HepG2 (cell line): Measurements from ENCODE around the gene IMPDH2. TPM values are rescaled to one million over a fixed set of nuclear protein-coding genes. Genes with fewer than 3 reads are reported as not detected.

Source experiments
- AGO2 ChIP-seq: fragments of 200-400 bp; formaldehyde crosslinking; optimal IDR thresholded peaks from 2 replicates; pipeline ENCODE3; 2017; ENCODE audit warnings: mild to moderate bottlenecking, low read depth, low read length, moderate library complexity
- BATF2 ChIP-seq: sonication (generic); formaldehyde crosslinking; IDR thresholded peaks from 2 replicates; pipeline ENCODE4 v1.8.0; 2022; ENCODE audit warnings: mild to moderate bottlenecking, missing genetic modification reagents, moderate library complexity
- CREM ChIP-seq, 2 experiments: sonication (generic) in 1 of 2; formaldehyde crosslinking in 1 of 2; IDR thresholded peaks; 2 replicates each; pipeline versions ENCODE4 v1.4.0 to v1.6.1; 2016 to 2020; ENCODE audit warnings: antibody characterized with exemption in 1 of 2, mild to moderate bottlenecking in 1 of 2, missing genetic modification reagents in 1 of 2
- EEA1 ChIP-seq: sonication (generic); formaldehyde crosslinking; IDR thresholded peaks from 2 replicates; pipeline ENCODE4 v1.5.1; 2020; ENCODE audit warnings: mild to moderate bottlenecking, missing genetic modification reagents, borderline replicate concordance
- EZH2 ChIP-seq: conservative IDR thresholded peaks from 2 replicates; pipeline ENCODE4 v1.6.1; 2012; ENCODE audit warnings: mild to moderate bottlenecking, low read depth, low read length, moderate library complexity
- HNRNPH1 ChIP-seq: fragments of 200-400 bp; formaldehyde crosslinking; optimal IDR thresholded peaks from 2 replicates; pipeline ENCODE3; 2017; ENCODE audit warnings: mild to moderate bottlenecking, low read depth, low read length
- IRF2 ChIP-seq: IDR thresholded peaks from 2 replicates; pipeline ENCODE4 v1.6.1; 2018; ENCODE audit warnings: missing genetic modification reagents, missing compliant biosample characterization
- JUN ChIP-seq: sonication (generic); formaldehyde crosslinking; IDR thresholded peaks from 2 replicates; pipeline ENCODE4 v1.4.0; 2020; ENCODE audit warnings: mild to moderate bottlenecking, missing genetic modification reagents
- KAT7 ChIP-seq: IDR thresholded peaks from 2 replicates; pipeline ENCODE4 v1.6.1; 2018; ENCODE audit warnings: borderline replicate concordance, missing compliant biosample characterization
- MIER2 ChIP-seq: IDR thresholded peaks from 2 replicates; pipeline ENCODE4 v1.6.1; 2016; ENCODE audit warnings: missing biosample characterization, missing genetic modification reagents
- MTA1 ChIP-seq: sonication (generic); formaldehyde crosslinking; IDR thresholded peaks from 2 replicates; pipeline ENCODE4 v1.4.0; 2020; ENCODE audit warnings: missing genetic modification reagents, mild to moderate bottlenecking, borderline replicate concordance
- NONO ChIP-seq, 2 experiments: fragments of 450-650 bp in 1 of 2; sonication (generic) in 1 of 2; formaldehyde crosslinking in 1 of 2; IDR thresholded peaks in 1 of 2; conservative IDR thresholded peaks in 1 of 2; 2 replicates each; pipeline versions ENCODE4 v1.6.1 to v1.8.0; 2017 to 2022; ENCODE audit warnings: mild to moderate bottlenecking in 1 of 2, missing genetic modification reagents in 1 of 2, moderate library complexity in 1 of 2
- SRSF1 ChIP-seq: fragments of 200-400 bp; formaldehyde crosslinking; optimal IDR thresholded peaks from 2 replicates; pipeline ENCODE3; 2017; ENCODE audit warnings: mild to moderate bottlenecking, low read depth, low read length, moderate library complexity
- SRSF4 ChIP-seq: fragments of 200-400 bp; formaldehyde crosslinking; IDR thresholded peaks from one replicate; pipeline ENCODE4 v1.6.1; 2018; ENCODE audit warnings: mild to moderate bottlenecking, low read depth, low read length, moderate library complexity; ENCODE audit not compliant: poor library complexity, severe bottlenecking
- TGIF2 ChIP-seq: IDR thresholded peaks from 2 replicates; pipeline ENCODE4 v1.6.1; 2016; ENCODE audit warnings: control low read depth, missing compliant biosample characterization
- WIZ ChIP-seq: sonication (generic); formaldehyde crosslinking; IDR thresholded peaks from 2 replicates; pipeline ENCODE4 v1.5.1; 2020; ENCODE audit warnings: mild to moderate bottlenecking, missing genetic modification reagents
- ZMAT3 ChIP-seq: sonication (generic); formaldehyde crosslinking; conservative IDR thresholded peaks from 2 replicates; pipeline ENCODE4 v1.7.0; 2021; ENCODE audit warnings: missing genetic modification reagents
- ZNF224 ChIP-seq: sonication (generic); formaldehyde crosslinking; IDR thresholded peaks from 2 replicates; pipeline ENCODE4 v1.5.0; 2020; ENCODE audit warnings: mild to moderate bottlenecking, missing genetic modification reagents
- ZNF451 ChIP-seq: sonication (generic); formaldehyde crosslinking; IDR thresholded peaks from 2 replicates; pipeline ENCODE4 v1.5.0; 2020; ENCODE audit warnings: mild to moderate bottlenecking, missing genetic modification reagents
- ZNF550 ChIP-seq: sonication (generic); formaldehyde crosslinking; IDR thresholded peaks from 2 replicates; pipeline ENCODE4 v1.4.0; 2020; ENCODE audit warnings: mild to moderate bottlenecking, missing genetic modification reagents, borderline replicate concordance
- ZNF577 ChIP-seq: sonication (generic); formaldehyde crosslinking; IDR thresholded peaks from 2 replicates; pipeline ENCODE4 v1.4.0; 2020; ENCODE audit warnings: mild to moderate bottlenecking, low read depth, missing genetic modification reagents, borderline replicate concordance
- ZNF605 ChIP-seq: sonication (generic); formaldehyde crosslinking; IDR thresholded peaks from 2 replicates; pipeline ENCODE4 v1.8.0; 2022; ENCODE audit warnings: mild to moderate bottlenecking, missing genetic modification reagents
- ZNF607 ChIP-seq: sonication (generic); formaldehyde crosslinking; IDR thresholded peaks from 2 replicates; pipeline ENCODE4 v1.5.1; 2020; ENCODE audit warnings: missing genetic modification reagents, mild to moderate bottlenecking, borderline replicate concordance
- ZNF776 ChIP-seq: sonication (generic); formaldehyde crosslinking; IDR thresholded peaks from 2 replicates; pipeline ENCODE4 v1.4.0; 2020; ENCODE audit warnings: mild to moderate bottlenecking, missing genetic modification reagents
- ZSCAN31 ChIP-seq: sonication (generic); formaldehyde crosslinking; IDR thresholded peaks from 2 replicates; pipeline ENCODE4 v1.5.0; 2020; ENCODE audit warnings: low read depth, mild to moderate bottlenecking, missing genetic modification reagents
- polyA plus RNA-seq, 8 experiments: library from polyadenylated mRNA; depleted of rRNA in 3 of 8; stranded (reverse) in 7 of 8; unstranded in 1 of 8; fragments of >200 nt; fragmentation: Illumina TruSeq in 4 of 8; extraction: Trizol in 4 of 8; gene quantifications; 2 replicates each; pipeline versions ENCODE4 v1.2.1 to v1.2.3, GENCODE V29; 2011 to 2016; ENCODE audit warnings: low read depth in 4 of 8, missing spikeins in 1 of 8, mixed read lengths in 1 of 8; ENCODE audit not compliant: insufficient read depth in 1 of 8
- total RNA-seq, 5 experiments: library from RNA; depleted of rRNA; stranded (reverse); fragments of >200 nt; fragmentation: Illumina TruSeq; extraction: Trizol; gene quantifications; 2 replicates each; pipeline ENCODE4 v1.2.3, GENCODE V29; 2016; ENCODE audit warnings: low read depth in 1 of 5
- TF ChIP-seq, protein P1 (sequence below): sonication (generic); formaldehyde crosslinking; IDR thresholded peaks from 2 replicates; pipeline ENCODE4 v1.8.0; 2023; ENCODE audit warnings: mild to moderate bottlenecking, missing genetic modification reagents

IMPDH2 gene
- total and polyA plus RNA-seq, 2 of the 13 experiments (the other 11 are each of a cell fraction or from before 2014, with no cell fraction given): 248 to 260 TPM

GRCh38 chr3:49020330-49021212 is 8.6 kb downstream of the IMPDH2 start (continued):
- 0 out of 2 replicates have a peak, but pooled peaks have one; percentile 6 for TF ChIP-seq IRF2 (CRISPR knock-in tag)
- peak; percentile 15; the same call in 1 of the 2 replicates for TF ChIP-seq ZSCAN31 (CRISPR knock-in tag)
- TF ChIP-seq, protein P1, sequence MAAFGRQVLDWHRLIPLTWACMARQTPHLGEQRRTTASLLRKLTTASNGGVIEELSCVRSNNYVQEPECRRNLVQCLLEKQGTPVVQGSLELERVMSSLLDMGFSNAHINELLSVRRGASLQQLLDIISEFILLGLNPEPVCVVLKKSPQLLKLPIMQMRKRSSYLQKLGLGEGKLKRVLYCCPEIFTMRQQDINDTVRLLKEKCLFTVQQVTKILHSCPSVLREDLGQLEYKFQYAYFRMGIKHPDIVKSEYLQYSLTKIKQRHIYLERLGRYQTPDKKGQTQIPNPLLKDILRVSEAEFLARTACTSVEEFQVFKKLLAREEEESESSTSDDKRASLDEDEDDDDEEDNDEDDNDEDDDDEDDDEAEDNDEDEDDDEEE (CRISPR knock-in tag): 0 out of 2 replicates have a peak, but pooled peaks have one; percentile 33
- TF ChIP-seq ZNF577: 0 out of 2 replicates have a peak, but pooled peaks have one; percentile 66
- no peak for TF ChIP-seq CREM (IDR thresholded peaks at IDR 0.05)
- TF ChIP-seq CREM (CRISPR knock-in tag; IDR thresholded peaks at IDR 0.05): no peak
- TF ChIP-seq WIZ: peak; percentile 28; the same call in 1 of the 2 replicates
- 0 out of 2 replicates have a peak, but pooled peaks have one; percentile 49 for TF ChIP-seq JUN (CRISPR knock-in tag)
- TF ChIP-seq TGIF2 (CRISPR knock-in tag): no peak
- no peak for TF ChIP-seq SRSF1
- TF ChIP-seq ZNF607 (CRISPR knock-in tag): peak; percentile 58
- 0 out of 2 replicates have a peak, but pooled peaks have one; percentile 59 for TF ChIP-seq ZMAT3
- peak; percentile 94 for TF ChIP-seq AGO2
- no peak for TF ChIP-seq EZH2
- TF ChIP-seq ZNF605 (CRISPR knock-in tag): peak; percentile 81
- peak; percentile 58; the same call in 1 of the 2 replicates for TF ChIP-seq ZNF550 (CRISPR knock-in tag)
- TF ChIP-seq ZNF776 (CRISPR knock-in tag): peak; percentile 18; the same call in 1 of the 2 replicates
- no peak for TF ChIP-seq ZNF224 (CRISPR knock-in tag)
- peak; percentile 68; the same call in 1 of the 2 replicates for TF ChIP-seq KAT7 (CRISPR knock-in tag)
- TF ChIP-seq BATF2 (CRISPR knock-in tag): 0 out of 2 replicates have a peak, but pooled peaks have one; percentile 56
- TF ChIP-seq SRSF4: no peak
- TF ChIP-seq ZNF451 (CRISPR knock-in tag): 0 out of 2 replicates have a peak, but pooled peaks have one; percentile 46
- no peak for TF ChIP-seq NONO (IDR thresholded peaks at IDR 0.05)
- TF ChIP-seq NONO (CRISPR knock-in tag; conservative IDR thresholded peaks at IDR 0.05): 0 out of 2 replicates have a peak, but pooled peaks have one; percentile 33
- TF ChIP-seq MTA1 (CRISPR knock-in tag): 0 out of 2 replicates have a peak, but pooled peaks have one; percentile 9
- TF ChIP-seq EEA1 (CRISPR knock-in tag): peak; percentile 75; the same call in 1 of the 2 replicates
- no peak for TF ChIP-seq MIER2
- TF ChIP-seq HNRNPH1: no peak
